ENCODE results near the gene TUSC2. TPM values are rescaled to one million over a fixed set of nuclear protein-coding genes. Genes with fewer than 3 reads are reported as not detected.
A peak's percentile ranks its signal among the peaks of the same experiment; 100 is the strongest.

TUSC2 gene
- total and polyA plus RNA-seq, 9 of the 15 experiments (the other 6 are each of a cell fraction or from before 2014, with no cell fraction given), result 2.8 to 67.5 (median 25.8) TPM

- no peak for TF ChIP-seq SMAD4 (CRISPR knock-in tag; conservative IDR thresholded peaks at IDR 0.05)
- TF ChIP-seq, protein P1, sequence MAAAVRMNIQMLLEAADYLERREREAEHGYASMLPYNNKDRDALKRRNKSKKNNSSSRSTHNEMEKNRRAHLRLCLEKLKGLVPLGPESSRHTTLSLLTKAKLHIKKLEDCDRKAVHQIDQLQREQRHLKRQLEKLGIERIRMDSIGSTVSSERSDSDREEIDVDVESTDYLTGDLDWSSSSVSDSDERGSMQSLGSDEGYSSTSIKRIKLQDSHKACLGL (CRISPR knock-in tag; IDR thresholded peaks at IDR 0.05; ENCODE audit: borderline replicate concordance, poor library complexity, severe bottlenecking), result no peak
- TF ChIP-seq ATF7 (IDR thresholded peaks at IDR 0.05), result 0 out of 2 replicates have a peak, but pooled peaks have one; percentile 41
- no peak for TF ChIP-seq ZNF696 (CRISPR knock-in tag; conservative IDR thresholded peaks at IDR 0.05)
- no peak for TF ChIP-seq FOXP1 (CRISPR knock-in tag; IDR thresholded peaks at IDR 0.05)
- peak; percentile 34 for TF ChIP-seq HMGN3 (IDR thresholded peaks at IDR 0.05; ENCODE audit: borderline replicate concordance, extremely low read depth, insufficient read length, low read depth, low read length)
- peak in 1 of 2 experiments; percentile 47; a peak in 1 of 4 replicates for TF ChIP-seq MAZ (CRISPR knock-in tag; conservative IDR thresholded peaks at IDR 0.05 in 1 of 2, IDR thresholded peaks at IDR 0.05 in 1 of 2)
- TF ChIP-seq CXXC5 (CRISPR knock-in tag; IDR thresholded peaks at IDR 0.05), result peak; percentile 72
- TF ChIP-seq WHSC1 (IDR thresholded peaks at IDR 0.05; ENCODE audit: low read length), result no peak
- TF ChIP-seq POLR2AphosphoS2 (IDR thresholded peaks at IDR 0.05; ENCODE audit: low read length), result peak; percentile 74
- TF ChIP-seq FOXM1 (IDR thresholded peaks at IDR 0.05; ENCODE audit: low read depth), result no peak
- TF ChIP-seq FOXM1 (CRISPR knock-in tag; IDR thresholded peaks at IDR 0.05; ENCODE audit: low read depth), result no peak
- TF ChIP-seq RBM22 (IDR thresholded peaks at IDR 0.05; ENCODE audit: low read depth, low read length, poor library complexity, severe bottlenecking), result peak; percentile 96
- peak; percentile 92 for TF ChIP-seq CREM (IDR thresholded peaks at IDR 0.05; ENCODE audit: low read depth)
- TF ChIP-seq ZNF316 (IDR thresholded peaks at IDR 0.05), result no peak
- TF ChIP-seq ARHGAP35 (IDR thresholded peaks at IDR 0.05; ENCODE audit: partially characterized antibody), result no peak
- no peak for TF ChIP-seq KLF6 (CRISPR knock-in tag; IDR thresholded peaks at IDR 0.05; ENCODE audit: borderline replicate concordance)
- TF ChIP-seq SPI1 (IDR thresholded peaks at IDR 0.05; ENCODE audit: borderline replicate concordance, low read depth, low read length), result peak; percentile 87
- TF ChIP-seq SNRNP70 (optimal IDR thresholded peaks at IDR 0.05; ENCODE audit: low read depth, low read length), result no peak
- peak; percentile 70 for TF ChIP-seq CREB1 (IDR thresholded peaks at IDR 0.05)
- TF ChIP-seq CREB1 (CRISPR knock-in tag; IDR thresholded peaks at IDR 0.05), result peak; percentile 85
- peak in 1 of 2 experiments; percentile 90; a peak in 2 of 4 replicates for TF ChIP-seq HDAC1 (IDR thresholded peaks at IDR 0.05)
- peak; percentile 60 for TF ChIP-seq HCFC1 (IDR thresholded peaks at IDR 0.05; ENCODE audit: low read depth, low read length)
- TF ChIP-seq POLR2AphosphoS5 (IDR thresholded peaks at IDR 0.05; ENCODE audit: control insufficient read depth, insufficient read depth, low read depth, low read length), result peak; percentile 38; the same call in 1 of the 2 replicates
- no peak for TF ChIP-seq ZNF239 (CRISPR knock-in tag; IDR thresholded peaks at IDR 0.05)
- no peak for TF ChIP-seq PCBP1 (IDR thresholded peaks at IDR 0.05; ENCODE audit: low read depth, low read length, poor library complexity, severe bottlenecking)
- peak; percentile 59 for TF ChIP-seq TAF1 (IDR thresholded peaks at IDR 0.05; ENCODE audit: control insufficient read depth, extremely low read depth, insufficient read depth, low read length, severe bottlenecking)
- peak; percentile 73 for TF ChIP-seq DACH1 (IDR thresholded peaks at IDR 0.05; ENCODE audit: partially characterized antibody)
- TF ChIP-seq KAT7 (CRISPR knock-in tag; IDR thresholded peaks at IDR 0.05; ENCODE audit: borderline replicate concordance), result peak; percentile 76; the same call in 1 of the 2 replicates
- no peak for TF ChIP-seq NR2C2 (CRISPR knock-in tag; IDR thresholded peaks at IDR 0.05)
- TF ChIP-seq NR2C2 (tag; IDR thresholded peaks at IDR 0.05), result peak; percentile 24; the same call in 1 of the 2 replicates
Measured at GRCh38 chr3:50327943-50328691, at the start of gene TUSC2 (continued).
